ENCODE measurements around the gene ANKS1B.

ANKS1B gene

GRCh38 chr12:98830657-98831056 is 1154.1 kb downstream of the ANKS1B start:
- no peak for DNase-seq

DNA sequence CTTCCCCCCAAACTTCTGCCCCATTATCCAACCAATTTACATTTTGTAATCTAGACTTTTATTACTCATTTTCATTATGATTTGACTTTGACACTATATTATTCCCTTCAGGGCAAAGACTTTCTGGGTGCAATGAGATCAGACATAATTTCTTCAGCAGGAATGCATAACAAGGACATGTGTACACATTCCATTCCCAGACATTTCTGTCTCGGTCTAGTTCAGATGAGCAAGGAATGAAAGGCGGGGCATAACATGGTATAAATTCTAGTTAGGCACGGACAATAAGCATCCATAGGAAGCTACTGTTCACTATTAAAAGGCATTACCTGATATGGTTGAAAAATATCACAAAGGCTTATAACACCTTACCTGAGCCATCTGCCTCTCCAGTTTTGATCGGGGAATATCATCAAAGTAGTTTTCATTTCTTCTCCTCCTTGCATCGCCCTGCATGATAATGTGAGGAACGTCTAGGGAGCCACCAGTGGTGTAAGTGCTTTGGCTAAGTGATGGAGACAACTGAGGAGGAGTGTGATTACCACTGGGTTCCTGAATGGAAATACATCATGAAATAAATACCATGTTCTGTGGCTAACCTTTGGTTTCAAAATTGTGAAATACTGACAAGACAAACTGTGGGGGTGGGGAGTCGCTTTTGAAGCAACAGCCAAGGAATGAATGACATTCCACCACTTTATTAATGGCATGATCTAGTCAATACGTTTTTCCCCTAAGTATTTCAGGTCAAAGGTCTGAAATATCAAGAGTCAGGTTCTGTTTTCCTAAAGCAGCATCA is 1155.7 kb downstream of the ANKS1B start:
- DNase-seq, result no peak

- no peak for DNase-seq
These were observed 1161.7 kb downstream of the ANKS1B start for GRCh38 chr12:98823012-98823411.

DNA sequence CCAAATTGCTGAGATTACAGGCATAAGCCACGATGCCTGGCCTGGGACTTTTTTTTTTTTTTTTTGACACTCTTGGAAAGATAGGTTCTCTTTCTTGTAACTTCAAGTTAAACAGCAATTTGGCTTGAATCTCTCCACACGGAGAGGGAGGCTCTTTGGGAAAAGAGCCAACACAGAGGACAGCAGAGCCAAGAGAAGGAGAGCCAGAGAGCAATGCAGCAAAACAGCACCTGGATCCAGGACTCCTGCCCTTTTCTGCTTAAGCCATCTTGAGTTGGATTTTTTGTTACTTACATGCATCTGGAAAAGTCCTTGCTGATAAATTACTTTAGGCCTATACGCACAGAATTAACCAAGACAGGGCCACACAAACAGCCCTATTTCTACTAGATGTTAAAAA is 1162.9 kb downstream of the ANKS1B start:
- no peak for DNase-seq

GRCh38 chr12:98821232-98821631 is 1163.5 kb downstream of the ANKS1B start:
- no peak for DNase-seq

DNA sequence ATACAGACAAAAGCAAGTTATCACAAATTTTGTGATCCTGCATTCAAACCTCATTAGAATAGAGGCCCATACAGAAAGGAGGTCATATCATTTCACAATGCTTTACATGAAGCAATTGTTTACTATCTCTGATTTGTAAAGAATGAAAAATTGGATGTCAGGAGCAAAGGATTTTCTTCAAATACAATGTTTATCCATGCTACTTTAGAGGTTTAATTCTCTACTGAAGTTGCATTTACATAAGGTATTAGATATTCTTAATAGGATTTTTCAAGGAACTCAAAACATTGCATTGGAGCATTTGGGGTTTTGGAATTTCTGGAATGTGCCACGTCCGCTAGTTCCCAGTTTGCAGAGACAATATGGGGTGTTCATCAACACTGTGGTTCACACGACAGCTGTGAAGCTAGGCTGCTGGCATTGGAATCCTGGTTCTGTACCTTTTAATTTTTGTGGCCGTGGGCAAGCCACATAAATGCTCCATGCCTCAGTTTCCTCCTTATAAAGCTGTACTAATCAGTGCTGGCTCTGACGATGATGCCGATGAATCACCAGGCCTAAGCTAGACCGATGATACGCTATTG is 1164.8 kb downstream of the ANKS1B start:
- DNase-seq, result no peak

- no peak for DNase-seq
These were observed 1165.7 kb downstream of the ANKS1B start for GRCh38 chr12:98819071-98819470.

GRCh38 chr12:98818239-98818638 is 1166.5 kb downstream of the ANKS1B start:
- DNase-seq, result no peak

GRCh38 chr12:98817742-98818141 is 1167.0 kb downstream of the ANKS1B start:
- no peak for DNase-seq

GRCh38 chr12:98816720-98817119 is 1168.0 kb downstream of the ANKS1B start:
- no peak for DNase-seq

DNA sequence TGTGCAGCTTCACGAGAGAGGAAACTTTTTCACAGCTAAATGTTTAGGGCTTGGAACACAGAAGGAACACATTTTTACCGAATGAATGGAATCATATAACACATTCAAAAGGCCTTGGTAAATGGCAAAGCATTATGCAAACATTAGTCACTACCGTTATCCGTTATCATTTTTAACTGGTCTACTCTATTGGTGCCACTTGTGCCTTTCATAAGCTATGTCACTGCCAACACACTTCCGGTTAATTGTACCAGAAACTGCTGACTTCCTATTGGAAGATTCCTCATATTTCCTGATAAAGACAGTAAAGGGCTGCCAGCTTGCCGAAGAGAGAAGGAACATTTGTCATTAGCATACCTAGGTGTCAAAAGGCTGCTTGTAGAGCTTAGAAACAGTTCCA is 1170.5 kb downstream of the ANKS1B start:
- no peak for DNase-seq

- DNase-seq, result no peak
These were observed 1172.5 kb downstream of the ANKS1B start for GRCh38 chr12:98812225-98812624.

DNA sequence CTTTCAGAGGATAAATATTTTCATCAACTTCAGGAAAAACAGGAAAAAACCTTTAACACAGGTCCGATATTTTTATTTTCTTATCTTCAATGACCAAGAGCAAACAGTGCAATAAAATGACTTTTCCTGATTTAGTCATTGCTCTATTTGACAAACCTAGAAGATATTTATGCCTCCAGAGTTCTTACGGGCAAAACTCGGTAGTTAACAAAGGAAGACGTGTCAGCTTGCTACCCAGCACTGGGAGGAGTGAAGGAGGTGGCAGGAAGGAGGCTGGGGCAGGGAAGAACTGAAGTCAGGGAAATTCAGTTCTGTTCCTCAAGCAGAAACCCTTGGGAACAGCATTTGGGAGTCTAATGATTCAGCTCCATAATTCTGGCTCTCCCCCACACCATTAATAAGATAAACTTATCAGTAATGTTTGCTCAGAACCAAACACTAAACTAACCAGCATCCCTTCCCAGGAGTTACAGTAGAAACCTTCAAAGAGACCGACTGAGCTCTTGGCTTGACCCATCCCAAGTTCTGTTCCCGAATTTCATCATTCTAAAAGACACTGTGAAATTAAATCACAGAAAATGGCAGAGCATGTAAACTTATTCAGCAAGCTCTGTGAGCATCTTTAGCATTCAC is 1176.4 kb downstream of the ANKS1B start:
- no peak for DNase-seq

GRCh38 chr12:98807187-98807586 is 1177.5 kb downstream of the ANKS1B start:
- no peak for DNase-seq

- no peak for DNase-seq
These were observed 1181.1 kb downstream of the ANKS1B start for GRCh38 chr12:98803468-98804209.

DNA sequence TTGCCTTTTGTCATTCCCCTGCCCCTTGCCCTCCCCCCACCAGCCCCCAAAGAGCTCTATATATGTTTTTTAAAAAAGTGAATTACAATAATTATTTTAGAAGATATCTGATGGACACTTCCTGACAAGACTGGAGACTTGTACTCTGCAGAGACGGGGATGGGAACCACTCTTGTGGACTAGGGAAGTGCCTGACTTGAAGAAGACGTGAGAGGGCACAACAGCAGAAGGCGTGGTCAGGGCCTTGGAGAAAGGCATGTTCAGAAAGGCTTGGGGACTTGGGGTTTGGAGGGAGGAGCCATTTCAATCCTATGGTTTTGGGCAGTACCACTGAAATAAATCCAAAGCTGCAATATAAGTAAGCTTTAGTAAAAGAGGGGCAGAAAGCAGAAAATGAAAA is 1184.9 kb downstream of the ANKS1B start:
- DNase-seq, result no peak

DNA sequence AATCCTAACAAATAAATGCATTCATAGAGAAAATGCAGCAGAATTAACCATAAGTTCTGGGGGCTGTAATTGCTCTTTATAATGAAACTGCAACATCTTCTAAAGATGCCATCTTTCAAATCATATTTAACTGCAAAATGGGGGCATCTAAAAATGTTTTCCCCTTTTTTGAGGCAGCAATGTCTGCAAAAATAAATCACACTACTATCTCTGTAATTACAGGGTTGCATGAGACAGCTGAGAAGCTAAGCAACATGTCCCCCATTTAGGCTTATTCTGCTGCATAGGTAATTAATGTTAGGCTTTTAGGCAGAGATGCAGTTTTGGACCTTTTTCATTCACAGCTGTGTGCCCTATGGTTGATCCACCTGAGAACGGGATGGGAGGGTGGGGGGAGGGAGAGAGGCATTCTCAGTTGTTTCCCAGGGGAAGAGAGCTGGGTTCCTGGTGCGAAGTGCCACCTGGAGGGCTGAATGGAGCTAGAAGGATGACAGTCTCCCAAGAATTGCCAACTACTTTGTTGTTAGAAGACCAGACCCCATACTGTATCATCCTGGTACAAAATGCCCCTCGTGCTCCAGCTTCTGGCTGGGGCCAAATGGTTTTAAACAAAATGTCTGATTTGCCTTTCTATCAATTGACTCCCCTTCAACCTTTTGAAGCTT is 1185.5 kb downstream of the ANKS1B start:
- DNase-seq, result no peak

- no peak for DNase-seq
These were observed 1187.5 kb downstream of the ANKS1B start for GRCh38 chr12:98797200-98797599.

- no peak for DNase-seq
These were observed 1188.0 kb downstream of the ANKS1B start for GRCh38 chr12:98796745-98797144.

DNA sequence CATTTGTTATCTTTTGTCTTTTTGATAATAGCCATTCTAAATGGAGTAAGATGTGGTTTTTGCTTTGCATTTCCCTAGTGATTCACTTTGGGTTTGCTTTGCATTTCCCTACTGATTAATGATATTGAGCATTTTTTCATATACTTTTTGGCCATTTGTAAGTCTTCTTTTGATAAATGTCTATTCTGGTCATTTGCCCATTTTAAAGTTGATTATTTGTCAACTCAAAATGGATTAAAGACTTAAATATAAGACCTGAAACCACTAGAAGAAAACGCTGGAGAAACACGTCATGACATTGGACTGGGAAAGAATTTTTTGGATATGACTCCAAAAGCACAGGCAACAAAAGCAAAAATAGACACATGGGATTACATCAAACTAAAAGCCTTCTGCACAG is 1191.6 kb downstream of the ANKS1B start:
- DNase-seq, result no peak

GRCh38 chr12:98791406-98791805 is 1193.3 kb downstream of the ANKS1B start:
- DNase-seq, result no peak

DNA sequence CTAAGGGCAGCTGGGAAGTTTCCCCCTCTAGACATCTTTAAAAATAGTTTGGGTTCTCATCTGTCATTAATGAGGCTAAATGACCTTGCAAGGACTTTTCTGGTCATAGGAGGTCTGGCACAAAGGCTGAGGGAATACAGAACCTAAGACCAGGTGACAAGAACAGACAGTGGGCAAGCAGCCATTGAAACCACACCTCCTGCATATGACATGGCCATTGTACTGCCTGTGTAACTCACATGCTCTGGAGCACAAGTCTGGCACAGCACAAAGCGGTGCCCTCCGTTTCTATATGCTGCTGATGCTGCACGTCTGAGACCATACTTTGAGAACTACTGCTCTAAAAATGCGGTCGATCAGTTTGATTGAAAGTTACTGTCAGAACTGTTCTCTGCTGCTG is 1196.3 kb downstream of the ANKS1B start:
- no peak for DNase-seq

DNA sequence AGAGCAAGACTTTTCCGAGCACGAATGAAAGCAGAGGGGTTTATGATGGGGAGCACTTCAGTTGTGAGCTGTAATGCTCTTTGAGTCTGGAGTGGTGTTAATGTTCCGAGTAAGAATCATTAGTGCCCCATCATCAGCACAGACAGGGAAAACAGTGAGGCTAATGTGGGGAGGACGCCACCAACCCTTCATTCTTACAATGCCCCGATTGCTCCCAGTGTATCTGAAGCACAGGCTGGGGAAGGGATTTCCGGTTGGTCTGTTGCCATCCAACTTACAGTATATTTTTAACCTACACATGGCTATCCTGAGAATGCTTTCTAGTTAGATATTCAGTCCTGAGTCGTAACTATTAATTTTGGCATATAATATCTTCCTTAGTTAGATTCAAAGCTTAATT is 1198.1 kb downstream of the ANKS1B start:
- DNase-seq, result no peak
